Measurements from ENCODE around the gene KRT24.
"Not testable (repeated sequence)": the region's sequence is repeated elsewhere in the genome, so short reads cannot be mapped to it uniquely, and the experiment has no call there.

KRT24 gene

DNA sequence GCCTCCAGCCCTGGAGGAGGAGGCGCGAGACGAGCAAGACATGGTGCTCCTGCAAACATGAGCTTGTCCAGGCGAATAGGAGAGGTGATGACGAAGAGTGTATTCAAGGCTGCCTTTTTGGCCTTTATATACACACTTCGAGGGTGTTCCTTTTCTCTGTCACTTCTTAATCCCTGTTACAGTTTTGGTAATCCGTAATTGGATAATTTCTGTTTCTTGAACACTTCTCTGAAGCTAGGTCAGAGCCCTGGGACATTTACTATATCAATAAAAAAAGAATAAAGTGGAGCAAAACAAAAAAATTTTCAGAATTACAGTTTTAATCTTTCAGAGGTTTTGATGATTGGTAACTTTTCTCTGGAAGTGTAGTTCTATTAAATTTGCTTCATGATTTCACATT lies at the start of gene KRT24:
Gene KRT24, minus strand, starts transcription at position 101 of the 400 bp plus-strand sequence. Its CDS starts 59 bp downstream, at position 42.
- no peak for DNase-seq

DNA sequence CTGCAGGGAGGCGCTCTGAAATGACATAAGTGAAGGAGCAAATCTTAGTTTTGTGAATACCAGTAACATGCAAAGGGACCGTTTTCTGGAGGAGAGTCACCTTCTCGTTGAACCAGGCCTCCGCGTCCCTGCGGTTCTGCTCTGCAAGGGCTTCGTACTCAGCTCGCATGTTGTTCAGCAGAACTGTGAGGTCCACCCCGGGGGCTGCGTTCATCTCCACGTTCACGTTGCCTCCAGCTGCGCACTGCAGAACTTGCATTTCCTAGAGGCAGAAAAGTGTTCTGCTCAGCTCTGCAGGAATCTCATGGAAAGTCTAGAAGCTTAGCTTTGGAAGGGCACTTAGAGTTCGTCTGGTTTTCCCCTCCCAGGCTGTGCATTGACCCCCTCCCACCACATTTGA lies 47.5 kb upstream of the KRT24 start:
- no peak for DNase-seq

DNA sequence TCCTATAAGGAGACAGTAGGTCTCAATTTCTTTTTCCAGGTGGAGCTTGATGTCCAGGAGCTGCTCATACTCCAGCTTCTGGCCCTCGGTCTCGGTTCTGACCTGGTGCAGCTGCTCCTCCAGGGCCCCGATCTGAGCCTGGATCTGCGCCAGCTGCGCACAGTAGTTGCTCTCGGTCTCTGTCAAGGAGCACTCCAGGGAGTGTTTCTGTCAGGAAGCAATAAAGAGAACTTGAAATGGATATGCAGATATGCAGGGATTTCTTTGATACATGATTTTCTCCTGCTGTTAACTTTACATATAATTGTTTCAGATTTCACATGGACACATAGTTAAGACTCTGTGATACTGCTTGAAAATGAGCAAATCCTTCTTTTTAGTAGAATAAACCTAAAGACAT lies 46.8 kb upstream of the KRT24 start:
- DNase-seq: no peak

DNA sequence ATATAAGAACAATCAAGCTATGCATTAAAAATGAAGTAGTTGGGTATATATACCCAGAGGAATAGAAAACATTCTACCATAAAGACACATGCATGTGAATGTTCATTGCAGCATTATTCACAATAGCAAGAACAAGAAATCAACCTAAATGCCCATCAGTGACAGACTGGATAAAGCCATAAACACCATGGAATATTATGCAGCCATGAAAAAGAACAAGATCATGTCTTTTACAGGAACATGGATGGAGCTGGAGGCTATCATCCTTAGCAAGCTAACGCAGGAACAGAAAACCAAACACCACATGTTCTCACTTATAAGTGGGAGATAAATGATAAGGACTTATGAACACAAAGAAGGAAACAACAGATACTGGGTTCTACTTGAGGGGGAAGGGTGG lies 45.1 kb upstream of the KRT24 start:
- DNase-seq: not testable (repeated sequence)

DNA sequence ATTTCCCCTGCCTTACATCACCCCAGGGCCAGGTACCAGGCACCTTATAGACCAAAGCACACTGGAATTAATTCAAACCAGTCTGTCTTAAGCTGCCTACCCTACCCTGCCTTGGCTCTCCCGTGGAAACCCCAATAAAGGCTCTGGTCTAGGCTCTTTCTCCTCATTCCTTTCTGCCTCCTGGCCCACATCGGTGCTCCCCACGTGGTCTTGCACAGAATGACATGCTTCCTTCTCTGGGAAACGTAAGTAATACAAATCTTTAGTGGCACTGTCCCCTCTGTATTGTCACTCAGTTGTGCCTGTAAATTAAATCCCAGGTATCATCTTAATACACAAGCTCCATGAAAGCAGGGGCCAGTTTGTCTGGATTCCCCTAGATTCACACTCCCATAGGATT lies 35.0 kb upstream of the KRT24 start:
- no peak for DNase-seq

DNA sequence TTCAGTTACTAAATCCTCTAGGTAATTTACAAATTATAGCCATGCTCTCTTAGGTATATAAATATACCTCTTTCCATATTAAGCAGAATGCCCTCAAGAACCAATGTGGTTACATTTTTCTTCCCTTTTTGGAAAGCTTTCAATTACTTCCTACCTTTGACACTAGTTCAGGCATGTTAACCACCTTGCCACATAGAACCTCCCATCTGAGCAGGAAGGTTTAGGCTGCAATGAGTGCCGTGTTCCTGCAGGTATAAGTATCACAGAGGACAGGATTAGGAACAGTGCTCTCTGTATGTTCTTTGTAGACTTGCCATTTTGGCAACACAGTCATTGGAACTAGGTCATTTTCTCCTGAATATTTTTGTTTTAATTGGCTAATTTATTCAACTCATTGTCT lies 31.5 kb upstream of the KRT24 start:
- DNase-seq: no peak

DNA sequence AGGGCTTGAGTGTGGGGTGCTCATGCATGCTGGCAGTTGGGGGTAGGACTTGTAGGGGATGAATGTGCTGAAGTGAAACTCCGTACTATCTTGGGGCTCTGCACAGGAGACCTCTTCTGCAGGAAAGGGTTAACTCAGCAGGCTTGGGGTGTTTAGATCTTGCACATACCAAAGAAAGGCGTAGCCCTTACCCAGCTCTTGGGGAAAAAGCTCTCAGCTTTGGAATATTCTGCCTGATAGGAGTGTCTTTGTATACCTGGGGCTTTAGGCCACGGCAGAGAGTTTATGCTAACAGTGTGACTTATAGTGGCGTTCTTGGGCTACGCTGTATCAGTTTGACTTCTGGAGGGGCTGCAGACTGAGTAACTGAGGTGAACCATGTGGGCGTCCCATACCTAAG lies 30.5 kb upstream of the KRT24 start:
- DNase-seq: no peak

DNA sequence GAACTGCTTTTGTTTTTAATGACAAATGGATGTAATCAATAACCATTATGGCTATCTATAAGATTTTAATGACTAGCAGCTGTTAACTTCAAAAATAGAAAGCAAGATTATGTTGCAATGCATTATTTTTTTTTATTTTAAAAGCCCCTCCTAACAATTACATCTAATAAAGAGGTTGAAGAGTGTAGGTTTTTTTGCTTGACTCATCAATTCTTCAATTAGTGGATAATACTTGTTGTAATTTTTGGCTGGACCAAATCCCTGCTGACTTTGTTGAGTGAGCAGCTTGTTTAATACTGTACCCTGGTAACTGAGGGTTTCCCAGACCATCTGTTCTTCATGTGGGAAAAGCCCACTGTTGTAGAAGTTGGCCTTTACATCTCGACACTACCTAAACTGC lies 27.4 kb upstream of the KRT24 start:
- DNase-seq: no peak

DNA sequence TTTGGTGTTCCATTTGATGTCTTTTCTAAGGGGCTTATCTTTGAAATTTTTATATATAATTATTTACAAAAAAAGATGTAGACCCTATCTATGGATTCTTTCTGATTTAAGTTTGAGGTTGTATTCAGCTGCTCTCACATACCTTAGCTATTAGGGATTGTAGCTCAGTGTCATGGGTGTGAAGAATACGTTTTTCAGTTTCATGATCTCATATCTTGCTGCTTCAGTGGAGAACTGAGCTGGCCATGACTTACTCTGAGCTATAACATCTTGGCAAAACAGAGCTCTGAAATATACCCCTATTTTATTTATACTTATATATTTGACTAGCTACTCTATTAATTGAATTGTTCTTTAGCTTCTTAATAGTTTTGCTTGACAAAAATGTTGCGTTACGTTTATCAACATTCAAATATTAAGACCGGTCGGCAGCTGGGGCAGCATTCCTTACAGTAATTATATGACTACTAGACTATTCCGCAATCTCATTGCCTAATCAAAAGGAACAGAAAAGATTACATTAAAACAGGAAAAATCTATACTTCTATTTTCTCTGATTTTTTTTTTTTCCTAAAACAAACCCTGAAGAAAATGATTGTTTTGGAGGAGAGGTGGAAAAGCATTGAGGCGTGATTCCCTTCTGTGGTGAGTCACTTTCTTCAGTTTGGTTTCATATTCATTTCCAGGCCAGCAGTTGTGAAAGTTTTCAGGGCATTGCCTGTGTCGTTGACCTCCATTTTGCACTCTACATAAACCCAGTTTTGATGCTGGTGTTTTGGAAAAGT lies 24.1 kb upstream of the KRT24 start:
- no peak for DNase-seq

DNA sequence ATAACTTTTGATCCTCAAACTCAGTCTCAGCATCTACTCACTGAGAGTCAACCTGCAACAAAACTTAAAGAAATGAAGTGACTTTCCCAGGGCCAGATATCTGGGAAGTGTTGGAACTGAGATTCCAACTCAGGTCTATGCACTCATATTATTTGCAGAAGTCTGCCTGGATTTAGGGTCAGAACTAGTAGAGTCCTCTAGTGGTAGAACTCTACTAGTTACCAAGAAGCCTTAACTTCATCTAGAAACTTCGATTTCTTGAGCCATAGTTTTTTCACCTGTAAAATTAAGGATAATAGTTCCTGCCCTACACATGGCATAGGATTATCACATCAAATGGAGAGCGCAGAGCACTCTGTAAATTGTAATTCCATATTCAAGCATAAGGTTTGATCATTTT lies 23.4 kb upstream of the KRT24 start:
- no peak for DNase-seq

DNA sequence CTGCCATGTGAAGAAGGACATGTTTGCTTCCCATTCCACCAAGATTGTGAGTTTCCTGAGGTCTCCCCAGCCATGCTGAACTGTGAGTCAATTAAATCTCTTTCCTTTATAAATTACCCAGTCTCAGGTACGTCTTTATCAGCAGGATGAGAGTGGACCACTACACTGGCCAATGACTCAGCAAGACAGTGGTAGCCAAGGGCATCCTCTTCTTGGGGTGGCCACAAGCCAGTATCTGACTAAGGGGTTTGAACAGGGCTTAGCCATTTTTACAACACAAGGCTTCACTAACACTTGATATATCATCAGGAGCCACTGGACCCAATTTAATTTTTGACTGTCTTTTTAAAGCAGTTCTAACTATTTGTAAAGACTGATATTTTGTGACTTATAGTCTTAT lies 21.1 kb upstream of the KRT24 start:
- no peak for DNase-seq

DNA sequence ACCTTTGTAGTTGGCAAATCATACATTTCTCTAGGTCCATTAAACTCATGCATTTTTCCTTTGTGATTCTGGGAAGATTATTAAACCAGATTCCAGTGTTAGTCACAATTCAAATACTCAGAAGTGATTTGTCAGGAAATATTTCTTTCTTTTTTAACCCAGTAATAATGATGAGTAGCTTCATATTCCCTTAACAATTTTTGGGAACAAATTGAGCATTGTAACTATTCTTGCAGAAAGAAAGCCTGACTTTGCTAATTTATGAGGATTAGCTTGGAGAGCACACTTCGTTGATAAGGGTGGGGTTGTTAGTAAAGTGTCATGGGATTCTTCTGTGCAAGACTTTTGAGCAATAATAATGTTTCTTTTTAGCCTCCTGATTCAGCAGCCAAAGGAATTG lies 18.7 kb upstream of the KRT24 start:
- DNase-seq: no peak

DNA sequence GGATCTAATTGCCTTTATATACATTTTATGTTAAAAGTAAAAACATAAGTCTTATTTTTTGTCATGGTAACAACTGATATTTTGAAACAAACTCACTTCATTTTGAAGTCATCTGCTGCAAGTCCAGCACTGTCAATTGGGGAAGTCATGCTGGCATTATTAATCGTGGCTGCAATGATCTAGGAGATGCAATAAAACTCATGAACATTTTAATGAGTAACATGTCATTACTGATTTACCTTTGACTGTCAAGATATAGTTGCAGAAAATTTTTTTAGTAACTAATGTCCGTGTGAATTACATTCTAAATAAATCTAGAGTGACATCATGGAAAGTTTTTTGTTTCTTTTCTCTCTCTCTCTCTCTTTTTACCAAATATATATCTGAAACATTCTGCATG lies 17.3 kb upstream of the KRT24 start:
- no peak for DNase-seq

DNA sequence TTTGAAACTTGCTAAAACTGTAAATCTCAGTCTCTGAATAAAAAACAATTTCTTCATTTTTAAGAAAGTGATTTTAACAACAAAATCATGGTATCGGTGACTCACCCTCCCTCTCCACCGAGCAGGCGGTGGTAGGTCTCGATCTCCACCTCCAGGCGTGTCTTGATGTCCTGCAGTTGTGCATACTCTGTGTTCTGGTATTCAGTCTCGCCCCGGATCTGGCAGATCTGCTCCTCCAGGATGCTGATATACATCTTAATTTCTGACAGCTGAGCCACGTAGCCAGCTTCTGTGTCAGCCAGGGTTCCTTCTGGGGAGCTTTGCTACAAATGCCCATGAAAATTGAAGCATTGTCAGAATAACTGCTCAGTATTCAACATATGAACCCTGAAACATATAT lies 15.4 kb upstream of the KRT24 start:
- no peak for DNase-seq

DNA sequence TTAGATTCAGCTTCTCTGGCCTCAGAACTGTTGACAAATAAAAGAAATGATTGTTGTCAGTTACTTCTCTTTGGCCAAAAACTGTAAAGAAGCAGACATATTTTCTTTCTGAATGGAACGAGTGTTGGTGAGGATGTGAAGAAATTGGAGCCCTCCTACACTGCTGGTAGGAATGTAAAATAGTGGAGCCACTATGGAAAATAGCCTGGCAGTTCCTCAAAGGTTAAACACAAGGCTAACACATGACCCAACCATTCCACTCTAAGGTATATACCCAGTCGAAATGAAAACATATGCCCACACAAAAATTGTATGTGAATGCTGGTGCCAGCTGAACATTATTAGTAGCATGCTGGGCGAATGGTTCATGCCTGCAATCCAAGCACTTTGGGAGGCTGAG lies 14.2 kb upstream of the KRT24 start:
- no peak for DNase-seq

DNA sequence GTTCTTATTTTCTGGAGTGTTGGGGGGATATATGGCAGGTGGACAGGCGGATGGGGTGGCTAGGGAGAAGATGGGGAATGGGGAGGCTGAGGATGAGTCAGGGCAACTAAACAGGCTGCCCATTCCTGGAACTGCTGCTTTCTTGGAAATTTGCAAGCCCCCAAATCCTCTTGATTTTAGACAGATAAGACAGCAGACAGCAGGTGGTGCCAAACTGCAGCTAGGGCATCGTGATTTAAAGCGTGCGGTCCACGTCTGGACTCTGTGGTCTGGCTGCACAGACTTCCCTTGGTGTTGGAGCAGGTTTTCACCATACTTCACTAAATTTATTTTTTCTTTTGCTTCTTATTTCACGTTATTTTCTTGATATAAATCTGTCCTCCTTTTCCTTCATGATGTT lies 10.9 kb upstream of the KRT24 start:
- no peak for DNase-seq

DNA sequence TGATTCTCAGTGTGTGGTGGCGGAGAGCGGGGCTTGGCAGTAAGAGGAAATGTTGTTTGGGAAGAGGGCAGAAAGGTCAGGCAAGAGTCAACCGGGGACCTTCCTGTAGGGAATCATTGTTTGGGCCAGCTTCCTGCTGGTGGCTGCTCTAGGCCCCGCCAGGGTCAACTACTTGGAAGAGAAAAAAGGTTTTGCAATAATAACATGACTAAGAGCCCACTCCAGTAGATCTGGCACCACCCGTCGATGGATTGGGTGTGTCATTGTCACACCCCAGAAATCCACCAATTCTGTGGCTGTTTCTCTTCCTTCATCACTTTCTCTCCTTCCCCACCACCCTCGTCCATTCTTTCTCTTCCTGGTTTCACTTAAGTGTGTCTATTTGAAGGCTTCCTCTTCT lies 4.2 kb upstream of the KRT24 start:
- DNase-seq: no peak

DNA sequence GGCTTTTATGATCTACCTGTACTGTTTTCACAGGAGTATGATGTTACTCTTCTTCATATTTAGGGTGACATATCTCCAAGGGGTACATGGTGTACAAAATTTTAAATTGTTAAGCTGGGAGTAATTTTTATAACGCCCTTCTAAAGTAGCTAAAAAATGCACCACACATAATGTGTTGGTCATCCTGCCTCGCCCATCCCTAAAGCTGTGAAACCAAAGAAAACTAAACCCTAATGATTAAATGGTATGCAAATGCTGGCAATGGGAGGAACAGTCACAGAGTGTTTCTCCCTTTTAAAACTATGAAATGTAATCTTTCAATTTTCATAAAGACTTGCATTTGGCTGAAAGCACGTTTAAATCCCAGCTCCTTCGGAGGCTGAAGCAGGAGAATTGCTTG lies 2.0 kb upstream of the KRT24 start:
- no peak for DNase-seq

DNA sequence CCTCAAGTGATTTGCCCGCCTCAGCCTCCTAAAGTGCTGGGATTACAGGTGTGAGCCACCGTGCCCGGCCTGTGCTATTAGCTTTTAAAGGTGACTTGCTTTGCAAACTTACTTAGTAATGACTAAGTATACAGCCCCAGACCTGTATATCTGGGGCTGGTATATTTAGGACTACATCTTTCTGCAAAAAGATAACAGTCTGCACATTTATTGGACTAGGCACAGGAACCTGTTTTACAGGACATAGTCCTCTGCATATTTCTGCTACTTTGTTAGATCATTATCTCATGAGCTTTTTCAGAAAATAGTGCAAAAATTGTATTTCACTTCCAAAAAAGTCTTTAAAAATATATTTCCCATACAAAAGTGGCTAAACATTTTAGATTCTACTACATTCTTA lies 1.3 kb downstream of the KRT24 start:
- DNase-seq: no peak

DNA sequence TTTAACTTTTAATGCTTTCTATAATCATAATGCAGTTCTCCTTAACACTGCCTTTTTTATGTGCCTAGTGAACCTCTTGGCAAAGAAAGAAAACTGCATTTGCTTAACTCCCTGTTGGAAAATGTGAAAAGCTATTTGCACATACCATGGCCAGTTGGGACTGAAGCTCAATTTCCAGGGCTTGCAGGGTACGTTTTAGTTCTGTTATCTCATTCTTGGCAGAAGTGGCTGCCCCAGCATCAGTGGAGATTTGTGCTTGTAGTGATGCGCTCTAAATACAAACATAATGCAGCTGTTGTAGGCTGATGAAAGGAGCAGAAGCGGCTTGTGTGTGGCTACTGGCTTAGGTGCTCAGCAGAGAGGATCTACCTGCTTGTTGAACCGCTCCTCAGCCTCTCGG lies 3.7 kb downstream of the KRT24 start:
- DNase-seq: no peak

DNA sequence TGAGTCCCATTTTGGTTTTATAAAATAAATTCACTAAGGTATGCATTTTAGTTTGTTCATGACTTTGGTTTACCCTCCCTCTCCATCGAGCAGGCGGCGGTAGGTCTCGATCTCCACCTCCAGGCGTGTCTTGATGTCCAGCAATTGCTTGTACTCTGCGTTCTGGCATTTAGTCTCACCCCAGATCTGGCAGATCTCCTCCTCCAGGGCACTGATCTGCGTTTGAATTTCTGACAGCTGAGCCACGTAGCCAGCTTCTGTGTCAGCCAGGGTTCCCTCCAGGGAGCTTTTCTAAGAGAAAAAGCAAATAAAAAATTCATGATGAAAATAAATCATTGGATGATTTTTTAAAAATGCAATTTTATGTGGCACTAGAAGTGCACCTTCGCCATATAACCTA lies 4.2 kb downstream of the KRT24 start:
- DNase-seq: no peak

DNA sequence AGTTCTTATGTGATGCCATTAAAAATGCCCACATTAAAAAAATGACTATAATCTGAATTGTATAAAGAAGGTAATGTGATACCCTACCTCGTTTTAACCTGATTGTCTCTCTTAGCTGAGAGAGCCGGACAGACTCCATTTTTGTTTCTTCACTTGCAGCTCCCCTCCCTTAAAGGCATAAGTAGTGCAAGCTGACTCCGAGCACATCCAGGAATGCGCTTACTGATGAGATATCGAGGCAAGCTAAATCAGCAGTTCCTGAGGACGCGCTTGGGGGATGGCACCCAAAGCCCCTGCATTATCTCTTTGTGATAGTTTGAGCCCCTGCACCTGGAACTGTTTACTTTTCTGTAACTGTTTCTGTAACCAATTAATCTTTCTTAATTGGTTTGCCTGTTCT lies 6.3 kb downstream of the KRT24 start:
- no peak for DNase-seq

DNA sequence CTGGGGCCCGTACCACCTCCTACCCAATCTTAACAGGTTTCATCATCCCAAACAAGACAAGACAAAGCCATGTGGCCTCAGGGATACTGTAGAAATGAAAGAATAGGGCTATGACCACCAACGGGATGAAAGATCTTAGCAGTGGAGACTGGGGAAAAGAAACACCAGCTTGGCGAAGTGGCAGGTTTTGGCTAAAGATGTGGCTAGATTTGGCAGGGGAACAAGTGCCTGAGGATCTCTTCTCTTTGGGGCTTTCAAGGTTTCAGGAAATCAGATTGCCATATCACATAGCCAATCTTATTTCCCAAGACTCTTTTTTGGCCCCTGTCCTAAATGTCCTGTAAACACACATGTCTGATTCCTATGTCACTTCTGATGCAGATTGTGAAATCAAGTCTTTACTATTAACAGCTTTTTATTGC lies 6.9 kb downstream of the KRT24 start:
- DNase-seq: no peak

DNA sequence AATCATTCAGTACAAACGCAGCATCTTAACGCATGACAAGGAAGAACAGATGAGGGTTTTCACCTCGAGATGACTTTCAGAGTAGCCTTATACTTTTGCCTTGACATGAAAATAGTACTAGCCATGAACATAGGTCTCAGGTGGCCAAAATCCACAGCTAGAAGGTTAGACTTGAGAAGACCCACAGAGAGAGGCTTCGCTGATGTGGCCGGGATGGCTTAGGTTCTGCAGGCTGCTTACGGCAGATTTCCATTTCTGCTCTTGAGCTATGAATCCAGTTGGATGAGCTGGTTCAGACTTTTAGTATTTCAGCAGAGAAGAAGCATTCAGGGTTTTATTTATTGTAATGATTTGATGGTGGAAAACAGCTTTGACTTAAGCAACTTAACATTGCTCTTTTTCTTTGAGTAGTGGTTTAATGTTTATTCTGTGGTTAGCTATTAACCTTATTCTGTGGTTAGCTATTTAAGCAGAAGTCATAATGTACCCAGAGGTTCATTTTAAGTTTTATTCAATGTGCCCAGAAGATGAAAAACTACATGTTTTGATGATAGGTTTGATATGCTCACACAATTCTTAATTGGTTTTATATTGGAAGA lies 7.6 kb downstream of the KRT24 start:
- DNase-seq: no peak

DNA sequence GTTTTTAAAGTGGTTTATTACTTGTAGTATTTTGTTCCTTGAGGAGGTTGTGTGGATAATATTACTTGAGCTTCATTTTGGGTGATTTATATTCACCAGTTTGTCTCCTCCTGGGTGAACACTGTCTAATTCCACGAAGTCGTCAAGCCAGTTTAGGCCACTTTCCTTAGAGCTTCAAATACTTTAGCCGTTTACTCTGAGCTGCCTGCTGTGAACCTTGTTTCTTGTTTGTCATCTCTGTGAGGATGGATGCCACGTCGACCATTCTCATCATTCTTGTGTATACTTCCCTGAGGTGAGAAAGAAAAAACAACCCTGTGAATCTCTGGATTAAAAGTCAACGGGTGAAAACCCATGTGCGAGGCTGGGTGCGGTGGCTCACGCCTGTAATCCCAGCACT lies 9.0 kb downstream of the KRT24 start:
- DNase-seq: no peak
